MCF 10A (cell line): ENCODE measurements around the gene VPS9D1. TPM values are rescaled to one million over a fixed set of nuclear protein-coding genes. Genes with fewer than 3 reads are reported as not detected.
"Not testable (repeated sequence)": the region's sequence is repeated elsewhere in the genome, so short reads cannot be mapped to it uniquely, and the experiment has no call there.

Source experiments
- BruUV-seq: library from RNA; stranded (reverse); fragments of 400-500 nt; replicated peaks from 2 replicates; lab custom pipeline; 2021; lab: Mats Ljungman, UMichigan
- CTCF ChIA-PET: fragments of 300-600 bp; sonication (Branson Sonifier 250); formaldehyde crosslinking; extraction: SDS; loops from one replicate; lab custom pipeline; 2021; ENCODE audit warnings: antibody characterized with exemption, inconsistent platforms; lab: Yijun Ruan, JAX
- POLR2A ChIA-PET: fragments of 300-600, 350-650 bp; sonication (Branson Sonifier 250); formaldehyde crosslinking; extraction: SDS; loops from one replicate; lab custom pipeline; 2020; ENCODE audit warnings: antibody characterized with exemption, inconsistent platforms; lab: Yijun Ruan, JAX
- DNase-seq: peaks from one replicate; pipeline ENCODE4 v3.0.0-alpha.2; 2018; ENCODE audit not compliant: unreplicated experiment
- H3K27ac Mint-ChIP-seq: one replicate; pipeline ENCODE4 v1.8.0; 2022; ENCODE audit warnings: mild to moderate bottlenecking, low read depth, mixed read lengths; ENCODE audit not compliant: unreplicated experiment
- H3K27me3 Mint-ChIP-seq: one replicate; pipeline ENCODE4 v1.8.0; 2022; ENCODE audit warnings: mixed read lengths; ENCODE audit not compliant: insufficient read depth, unreplicated experiment
- H3K36me3 Mint-ChIP-seq: one replicate; pipeline ENCODE4 v1.8.0; 2022; ENCODE audit warnings: mild to moderate bottlenecking, moderate library complexity, mixed read lengths; ENCODE audit not compliant: insufficient read depth, unreplicated experiment
- H3K4me1 Mint-ChIP-seq: one replicate; pipeline ENCODE4 v1.8.0; 2022; ENCODE audit warnings: mixed read lengths; ENCODE audit not compliant: insufficient read depth, unreplicated experiment
- H3K4me3 Mint-ChIP-seq: one replicate; pipeline ENCODE4 v1.8.0; 2022; ENCODE audit warnings: mild to moderate bottlenecking, moderate library complexity, mixed read lengths; ENCODE audit not compliant: unreplicated experiment
- H3K9me3 Mint-ChIP-seq: one replicate; pipeline ENCODE4 v1.8.0; 2022; ENCODE audit warnings: mixed read lengths; ENCODE audit not compliant: unreplicated experiment
- CTCF ChIP-seq: fragments of 200-600 bp; IDR thresholded peaks from one replicate; pipeline ENCODE4 v1.8.0; 2022; ENCODE audit warnings: antibody characterized with exemption, mild to moderate bottlenecking; ENCODE audit not compliant: unreplicated experiment
- intact Hi-C: fragments of 100-400 bp; cut with micrococcal nuclease; formaldehyde crosslinking; loops from 2 replicates; pipeline ENCODE4 v1.14.1; 2022
- total RNA-seq: library from RNA; stranded (reverse); gene quantifications from 2 replicates; pipeline ENCODE4 v1.2.3, GENCODE V29; 2022

VPS9D1 gene
- total RNA-seq, 1 experiment from 2014 or later, result 12.0 TPM

- TF ChIP-seq CTCF, result no peak
- Mint-ChIP-seq H3K4me1 (no peaks in the 10 kb centered on the region), H3K36me3 (peaks cover 6% of the 10 kb centered on the region), H3K9me3 (no peaks in the 10 kb centered on the region), H3K4me3 (peak within 1 kb of the TSS; percentile 71), H3K27ac (no peak within 1 kb of the TSS), H3K27me3 (no peaks in the 10 kb centered on the region)
- POLR2A ChIA-PET, result interaction anchor here (0.6 to 6.1 kb wide), 19 partner anchors 8 to 340 kb away, joined by 3 to 46 read pairs (median 4); partner anchors contain the start of genes CDK10, CHMP1A, SPATA33 and TCF25
- intact Hi-C loops, result loop anchor here (2.0 to 5.0 kb wide), 2 partner anchors 91 to 221 kb away; partner anchors contain the start of gene TUBB3
- no TSS peak for BruUV-seq
- peak; percentile 97 for DNase-seq
- CTCF ChIA-PET, result interaction anchor here (0.6 to 4.4 kb wide), 4 partner anchors 14 to 303 kb away, joined by 3 to 56 read pairs (median 4); no protein-coding TSS in a partner anchor
Observed at GRCh38 chr16:89701425-89702406, 19.0 kb downstream of the VPS9D1 start, which contains the start of gene SPATA2L. Gene SPATA2L (minus strand): TSS chr16:89701705. CDS start chr16:89701232, 473 bp downstream.

DNA sequence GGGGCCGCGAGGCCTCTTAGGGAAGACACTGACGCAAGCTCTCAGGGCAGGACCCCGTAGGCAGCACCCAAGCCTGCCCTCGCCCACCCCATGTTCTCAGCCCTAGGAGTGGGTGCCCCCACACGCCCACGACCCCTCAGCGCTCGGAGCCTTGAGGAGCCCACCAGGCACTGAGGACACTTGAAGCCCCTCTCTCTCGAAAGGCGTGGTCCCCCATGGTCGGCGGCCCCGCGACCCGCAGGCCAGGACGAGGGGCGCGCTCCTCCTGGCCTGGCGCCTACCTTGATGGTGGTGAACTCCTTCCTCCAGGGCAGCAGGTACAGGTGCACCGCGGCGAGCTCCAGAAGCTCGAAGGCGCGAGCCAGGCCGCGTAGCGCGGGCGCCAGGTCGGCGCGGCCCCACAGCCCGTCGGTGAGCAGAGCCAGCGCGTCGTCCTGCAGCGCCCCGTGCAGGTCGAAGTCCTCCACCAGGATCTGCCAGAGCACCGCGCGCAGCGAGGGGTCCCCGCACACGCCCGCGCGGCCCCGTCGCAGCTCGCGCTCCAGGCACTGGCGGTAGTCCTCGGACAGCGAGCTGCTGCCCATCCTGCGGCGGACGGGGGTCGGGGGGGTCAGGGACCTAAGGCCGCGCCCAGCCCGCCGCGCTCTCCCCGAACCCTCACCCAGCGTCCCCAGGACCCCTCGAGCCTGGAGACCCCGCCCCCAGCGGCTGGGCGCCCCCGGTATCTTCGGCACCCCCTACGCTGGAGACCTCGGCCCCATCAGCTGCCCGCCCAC lies 19.9 kb downstream of the VPS9D1 start:
- Mint-ChIP-seq H3K4me1 (no peaks in the 10 kb centered on the region), H3K9me3 (no peaks in the 10 kb centered on the region), H3K36me3 (peaks cover 6% of the 10 kb centered on the region), H3K4me3 (peak overlapping the region; percentile 71), H3K27ac (no peak overlapping the region), H3K27me3 (no peaks in the 10 kb centered on the region)
- peak; percentile 66 for DNase-seq
- ChIA-PET CTCF (interaction anchor here (0.6 to 4.4 kb wide), 20 partner anchors 8 to 318 kb away, joined by 3 to 56 read pairs (median 4); partner anchors contain the start of gene VPS9D1), POLR2A (interaction anchor here (0.6 to 4.3 kb wide), 22 partner anchors 9 to 339 kb away, joined by 3 to 46 read pairs (median 4); partner anchors contain the start of genes CDK10, CHMP1A, SPATA33 and TCF25)
- peak; percentile 14 for TF ChIP-seq CTCF
- BruUV-seq, result no TSS peak
- intact Hi-C loops, result loop anchor here (1.0 to 5.0 kb wide), 4 partner anchors 20 to 221 kb away; partner anchors contain the start of genes TUBB3 and ZNF276

DNA sequence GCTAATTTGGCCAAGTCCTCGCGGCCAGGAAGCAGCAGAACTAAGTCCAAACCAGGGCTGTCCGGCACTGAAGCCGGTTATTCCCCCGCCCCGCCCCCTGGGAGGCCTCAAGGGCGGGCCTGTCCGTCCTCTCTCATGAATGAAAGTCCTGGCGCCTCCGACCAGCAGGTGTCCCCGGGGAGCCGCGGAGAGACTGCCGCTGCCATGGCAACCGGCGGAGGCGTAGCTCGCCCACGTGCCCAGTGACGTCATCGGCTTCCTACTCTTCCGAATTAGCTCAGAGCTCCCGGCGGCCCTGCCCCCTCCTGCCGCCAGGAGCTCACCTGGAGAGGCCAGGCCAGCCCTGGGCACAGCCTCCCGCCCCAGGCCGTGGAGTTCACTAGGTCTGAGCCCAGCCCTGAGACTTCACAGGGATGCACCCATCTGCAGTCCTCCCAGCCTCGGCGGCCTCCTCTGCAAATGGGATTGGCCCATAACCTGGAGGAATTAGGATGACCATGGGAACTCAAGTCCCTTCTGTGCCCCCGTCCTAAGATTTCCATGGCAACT lies 20.5 kb downstream of the VPS9D1 start:
- intact Hi-C loops, result loop anchor here (1.0 to 5.0 kb wide), 4 partner anchors 21 to 222 kb away; partner anchors contain the start of genes TUBB3 and ZNF276
- TSS peak; percentile 9 for BruUV-seq
- peak; percentile 82 for TF ChIP-seq CTCF
- ChIA-PET CTCF (interaction anchor here (0.6 to 4.4 kb wide), 24 partner anchors 9 to 318 kb away, joined by 3 to 56 read pairs (median 4); partner anchors contain the start of gene VPS9D1), POLR2A (interaction anchor here (0.6 to 4.3 kb wide), 18 partner anchors 10 to 338 kb away, joined by 3 to 46 read pairs (median 5); partner anchors contain the start of genes CDK10, CHMP1A, SPATA33 and TCF25)
- peak overlapping the region; percentile 71 for H3K4me3 Mint-ChIP-seq
- H3K27me3 Mint-ChIP-seq, result no peaks in the 10 kb centered on the region
- DNase-seq, result peak; percentile 99
- no peaks in the 10 kb centered on the region for H3K4me1 Mint-ChIP-seq
- peaks cover 11% of the 10 kb centered on the region for H3K36me3 Mint-ChIP-seq
- no peak overlapping the region for H3K27ac Mint-ChIP-seq
- no peaks in the 10 kb centered on the region for H3K9me3 Mint-ChIP-seq

DNA sequence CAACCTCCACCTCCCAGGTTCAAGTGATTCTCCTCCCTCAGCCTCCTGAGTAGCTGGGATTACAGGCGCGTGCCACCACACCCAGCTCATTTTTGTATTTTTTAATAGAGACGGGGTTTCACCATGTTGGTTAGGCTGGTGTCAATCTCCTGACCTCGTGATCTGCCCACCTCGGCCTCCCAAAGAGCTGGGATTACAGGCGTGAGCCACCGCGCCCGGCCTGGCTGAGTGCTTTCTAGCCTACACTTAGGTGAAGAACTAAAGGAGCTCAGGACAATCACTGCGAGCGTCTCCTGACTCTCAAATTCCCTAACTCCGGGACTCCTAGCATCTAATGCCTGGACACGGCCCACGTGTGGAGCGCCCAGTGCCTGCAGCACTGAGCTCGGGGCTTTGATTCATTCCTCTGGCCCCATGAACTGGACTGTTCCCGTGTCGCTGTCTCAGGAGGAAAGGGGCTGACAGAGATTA lies 21.0 kb downstream of the VPS9D1 start:
- intact Hi-C loops, result loop anchor here (1.0 to 5.0 kb wide), 4 partner anchors 22 to 223 kb away; partner anchors contain the start of genes TUBB3 and ZNF276
- H3K27me3 Mint-ChIP-seq, H3K4me1 Mint-ChIP-seq, BruUV-seq, DNase-seq, H3K27ac Mint-ChIP-seq, H3K9me3 Mint-ChIP-seq: not testable (repeated sequence)
- Mint-ChIP-seq H3K36me3 (peaks cover 17% of the 10 kb centered on the region), H3K4me3 (peak overlapping the region; percentile 71)
- POLR2A ChIA-PET, result interaction anchor here (0.6 to 4.3 kb wide), 16 partner anchors 10 to 223 kb away, joined by 3 to 46 read pairs (median 6); partner anchors contain the start of genes CDK10, CHMP1A, SPATA33 and TCF25
- CTCF ChIA-PET, result interaction anchor here (0.6 to 4.4 kb wide), 21 partner anchors 10 to 319 kb away, joined by 3 to 56 read pairs (median 5); no protein-coding TSS in a partner anchor

DNA sequence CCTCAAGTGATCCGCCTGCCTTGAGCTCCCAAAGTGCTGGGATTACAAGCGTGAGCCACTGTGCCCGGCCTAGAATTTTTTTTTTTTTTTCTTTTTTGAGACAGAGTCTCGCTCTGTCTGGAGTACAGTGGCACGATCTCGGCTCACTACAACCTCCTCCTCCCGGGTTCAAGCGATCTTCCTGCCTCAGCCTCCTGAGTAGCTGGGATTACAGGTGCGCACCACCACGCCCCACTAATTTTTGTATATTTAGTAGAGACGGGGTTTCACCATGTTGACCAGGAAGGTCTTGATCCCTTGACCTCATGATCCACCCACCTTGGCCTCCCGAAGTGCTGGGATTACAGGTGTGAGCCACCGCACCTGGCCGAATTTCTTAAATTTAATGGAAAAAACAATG lies 22.0 kb downstream of the VPS9D1 start:
- ChIA-PET POLR2A (interaction anchor here (1.0 to 2.7 kb wide), 3 partner anchors 12 to 134 kb away, joined by 3 to 10 read pairs (median 3); partner anchors contain the start of gene CDK10), CTCF (interaction anchor here (0.6 to 4.4 kb wide), 7 partner anchors 10 to 163 kb away, joined by 4 to 56 read pairs (median 5); no protein-coding TSS in a partner anchor)
- H3K4me3 Mint-ChIP-seq, intact Hi-C loops, H3K4me1 Mint-ChIP-seq, H3K9me3 Mint-ChIP-seq, H3K27ac Mint-ChIP-seq, BruUV-seq, DNase-seq, H3K27me3 Mint-ChIP-seq: not testable (repeated sequence)
- H3K36me3 Mint-ChIP-seq, result peaks cover 24% of the 10 kb centered on the region
